Left ventricle myocardium inferior (tissue), 1 donor: ENCODE measurements around the gene NECTIN2. TPM values are rescaled to one million over a fixed set of nuclear protein-coding genes. Genes with fewer than 3 reads are reported as not detected.
"Not testable (repeated sequence)": the region's sequence is repeated elsewhere in the genome, so short reads cannot be mapped to it uniquely, and the experiment has no call there.

Source experiments
- DNase-seq: peaks from one replicate; pipeline ENCODE4 v3.0.0-alpha.2; 2020
- H3K27ac ChIP-seq: fragments of 200-600 bp; replicated peaks from 2 replicates; pipeline ENCODE4 v1.8.0; 2021
- H3K27me3 ChIP-seq: fragments of 200-600 bp; 2 replicates; pipeline ENCODE4 v1.8.0; 2021; ENCODE audit warnings: low read depth
- H3K36me3 ChIP-seq: fragments of 200-600 bp; 2 replicates; pipeline ENCODE4 v1.8.0; 2021
- H3K4me1 ChIP-seq: fragments of 200-600 bp; 2 replicates; pipeline ENCODE4 v1.8.0; 2021
- H3K4me3 ChIP-seq: fragments of 200-600 bp; 2 replicates; pipeline ENCODE4 v1.8.0; 2021; ENCODE audit warnings: mild to moderate bottlenecking, moderate library complexity
- H3K9me3 ChIP-seq: fragments of 200-600 bp; replicated peaks from 2 replicates; pipeline ENCODE4 v1.8.0; 2021
- intact Hi-C: fragments of 100-400 bp; cut with micrococcal nuclease; formaldehyde crosslinking; loops from one replicate; pipeline ENCODE4 v1.11.0; 2022
- total RNA-seq: library from RNA; stranded (reverse); fragmentation: NEBNext Ultra II Directional; extraction: Animal tissue kit (Norgen Biotek cat#: 25700); gene quantifications from one replicate; pipeline ENCODE4 v1.2.1, GENCODE V29; 2021
- TF ChIP-seq, protein P1 (sequence below): fragments of 200-600 bp; IDR thresholded peaks from 2 replicates; pipeline ENCODE4 v1.8.0; 2021; ENCODE audit warnings: antibody characterized with exemption, mild to moderate bottlenecking, borderline replicate concordance
- donor health status: DM: no; HTN: yes; CAD: no; lungs with severe emphysema.

The NECTIN2 gene
- total RNA-seq, 1 donor from 2014 or later, result 40.7 TPM

DNA sequence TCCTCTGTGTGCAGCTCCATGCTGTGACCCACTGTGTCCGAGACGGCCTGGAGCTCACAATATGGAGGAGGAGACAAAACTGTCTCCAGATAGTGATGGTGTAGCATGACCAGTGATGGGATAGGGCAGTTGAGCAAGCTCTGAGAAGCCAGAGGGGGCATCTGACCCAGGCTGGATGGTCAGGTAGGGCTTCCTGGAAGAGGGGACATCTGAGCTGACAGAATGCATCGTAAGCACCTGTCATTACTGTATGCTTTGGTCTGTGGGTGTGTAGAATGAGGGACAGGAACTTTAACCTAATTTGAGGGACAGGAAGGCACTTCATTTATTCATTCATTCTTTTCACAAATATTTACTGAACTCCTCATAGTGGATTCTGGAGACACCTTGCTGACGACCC lies 38.5 kb downstream of the NECTIN2 start:
- Histone ChIP-seq H3K4me1 (peaks cover 11% of the 10 kb centered on the region), H3K36me3 (peaks cover 41% of the 10 kb centered on the region), H3K27me3 (no peaks in the 10 kb centered on the region), H3K9me3 (no peaks in the 10 kb centered on the region), H3K4me3 (no peak overlapping the region), H3K27ac (no peak overlapping the region)
- DNase-seq, result no peak
- TF ChIP-seq, protein P1, sequence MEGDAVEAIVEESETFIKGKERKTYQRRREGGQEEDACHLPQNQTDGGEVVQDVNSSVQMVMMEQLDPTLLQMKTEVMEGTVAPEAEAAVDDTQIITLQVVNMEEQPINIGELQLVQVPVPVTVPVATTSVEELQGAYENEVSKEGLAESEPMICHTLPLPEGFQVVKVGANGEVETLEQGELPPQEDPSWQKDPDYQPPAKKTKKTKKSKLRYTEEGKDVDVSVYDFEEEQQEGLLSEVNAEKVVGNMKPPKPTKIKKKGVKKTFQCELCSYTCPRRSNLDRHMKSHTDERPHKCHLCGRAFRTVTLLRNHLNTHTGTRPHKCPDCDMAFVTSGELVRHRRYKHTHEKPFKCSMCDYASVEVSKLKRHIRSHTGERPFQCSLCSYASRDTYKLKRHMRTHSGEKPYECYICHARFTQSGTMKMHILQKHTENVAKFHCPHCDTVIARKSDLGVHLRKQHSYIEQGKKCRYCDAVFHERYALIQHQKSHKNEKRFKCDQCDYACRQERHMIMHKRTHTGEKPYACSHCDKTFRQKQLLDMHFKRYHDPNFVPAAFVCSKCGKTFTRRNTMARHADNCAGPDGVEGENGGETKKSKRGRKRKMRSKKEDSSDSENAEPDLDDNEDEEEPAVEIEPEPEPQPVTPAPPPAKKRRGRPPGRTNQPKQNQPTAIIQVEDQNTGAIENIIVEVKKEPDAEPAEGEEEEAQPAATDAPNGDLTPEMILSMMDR, result no peak
- intact Hi-C loops, result no loop called here

DNA sequence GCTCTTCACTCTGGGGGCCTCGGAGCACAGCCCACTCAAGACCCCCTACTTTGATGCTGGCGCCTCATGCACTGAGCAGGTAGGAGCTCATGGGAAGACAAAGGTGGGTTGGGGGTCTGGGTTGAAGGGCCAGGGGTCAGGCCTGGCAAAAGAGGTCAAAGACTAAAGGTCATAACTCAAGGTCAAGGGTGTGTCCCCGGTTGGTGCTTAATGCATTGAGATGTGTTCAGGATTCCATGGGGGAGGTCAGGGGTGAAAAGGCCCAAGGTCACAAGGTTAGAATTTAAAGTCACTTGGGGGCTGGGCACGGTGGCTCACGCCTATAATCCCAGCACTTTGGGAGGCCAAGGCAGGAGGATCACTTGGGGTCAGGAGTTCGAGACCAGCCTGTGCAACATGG lies 40.0 kb downstream of the NECTIN2 start:
- intact Hi-C loops, result no loop called here
- no peak for DNase-seq
- H3K36me3 ChIP-seq, result peaks cover 41% of the 10 kb centered on the region

DNA sequence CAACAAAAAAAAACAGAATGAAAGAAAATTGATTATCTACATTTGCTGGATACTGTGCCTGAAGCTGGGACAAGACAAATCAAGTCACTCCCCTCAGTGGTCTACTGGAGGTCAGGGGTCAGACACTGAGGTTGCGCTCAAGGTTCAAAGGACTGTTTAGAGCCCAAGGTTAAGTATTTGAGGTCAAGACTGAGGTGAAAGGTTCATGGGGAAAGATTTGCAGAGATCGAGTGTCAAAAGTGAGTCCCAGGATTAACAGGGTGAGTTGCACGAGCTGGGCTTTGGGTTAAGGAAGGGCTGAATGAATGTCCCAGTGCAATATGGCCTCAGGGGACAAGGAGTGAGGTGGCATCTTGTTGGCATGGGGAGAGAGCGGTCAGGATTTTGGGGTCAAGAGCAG lies 41.6 kb downstream of the NECTIN2 start:
- H3K4me1 ChIP-seq, result peaks cover 32% of the 10 kb centered on the region
- peaks cover 44% of the 10 kb centered on the region for H3K36me3 ChIP-seq
- H3K27ac ChIP-seq, result no peak overlapping the region
- no peak overlapping the region for H3K4me3 ChIP-seq
- no peaks in the 10 kb centered on the region for H3K27me3 ChIP-seq
- intact Hi-C loops, result no loop called here
- no peaks in the 10 kb centered on the region for H3K9me3 ChIP-seq
- TF ChIP-seq, protein P1, result no peak
- DNase-seq, result no peak

More for the DNA sequence above, 40.0 kb downstream of the NECTIN2 start:
- TF ChIP-seq, protein P1, result no peak
- H3K27me3 ChIP-seq, result no peaks in the 10 kb centered on the region
- H3K27ac ChIP-seq, result no peak overlapping the region
- no peak overlapping the region for H3K4me3 ChIP-seq
- H3K9me3 ChIP-seq, result no peaks in the 10 kb centered on the region
- peaks cover 17% of the 10 kb centered on the region for H3K4me1 ChIP-seq

DNA sequence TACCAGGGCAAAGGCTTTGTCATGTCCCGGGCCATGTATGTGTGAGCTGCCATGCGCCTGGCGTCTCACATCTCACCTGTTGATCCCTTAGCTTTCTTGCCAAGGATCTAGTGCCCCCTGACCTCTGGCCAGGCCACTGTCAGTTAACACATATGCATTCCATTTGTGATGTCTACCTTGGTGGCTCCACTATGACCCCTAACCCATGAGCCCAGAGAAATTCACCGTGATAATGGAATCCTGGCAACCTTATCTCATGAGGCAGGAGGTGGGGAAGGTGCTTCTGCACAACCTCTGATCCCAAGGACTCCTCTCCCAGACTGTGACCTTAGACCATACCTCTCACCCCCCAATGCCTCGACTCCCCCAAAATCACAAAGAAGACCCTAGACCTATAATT lies 42.2 kb downstream of the NECTIN2 start:
- Histone ChIP-seq H3K36me3 (peaks cover 50% of the 10 kb centered on the region), H3K4me1 (peaks cover 39% of the 10 kb centered on the region)
- H3K27me3 ChIP-seq, H3K4me3 ChIP-seq, intact Hi-C loops, DNase-seq, H3K9me3 ChIP-seq, H3K27ac ChIP-seq: not testable (repeated sequence)

DNA sequence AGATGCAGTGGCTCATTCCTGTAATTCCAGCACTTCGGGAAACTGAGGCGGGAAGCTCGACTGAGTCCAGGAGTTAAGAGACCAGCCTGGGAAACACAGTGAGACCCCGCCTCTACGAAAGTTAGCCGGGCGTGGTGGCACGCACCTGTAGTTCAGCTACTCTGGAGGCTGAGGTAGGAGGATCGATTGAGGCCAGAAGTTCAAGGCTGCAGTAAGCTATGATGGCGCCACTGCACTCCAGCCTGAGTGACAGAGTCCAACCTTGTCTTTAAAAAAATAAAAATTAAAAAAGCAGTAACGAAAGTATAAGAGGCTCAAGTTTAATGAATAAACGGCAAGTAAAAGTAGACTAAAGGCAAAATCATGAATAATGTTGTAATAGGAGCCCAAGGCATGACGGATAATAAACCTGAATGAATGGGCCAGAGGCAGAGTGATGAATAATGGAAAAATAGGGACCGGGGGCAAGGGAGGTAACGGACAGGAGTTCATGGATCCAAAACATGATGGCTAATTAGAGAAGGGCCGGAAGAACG lies 43.8 kb downstream of the NECTIN2 start:
- peak overlapping the region; percentile 97 for H3K27ac ChIP-seq
- H3K36me3 ChIP-seq, result peaks cover 51% of the 10 kb centered on the region
- no peaks in the 10 kb centered on the region for H3K9me3 ChIP-seq
- peaks cover 39% of the 10 kb centered on the region for H3K4me1 ChIP-seq
- TF ChIP-seq, protein P1, result no peak
- DNase-seq, result no peak
- H3K4me3 ChIP-seq, result peak overlapping the region; percentile 86
- intact Hi-C loops, result no loop called here
- no peaks in the 10 kb centered on the region for H3K27me3 ChIP-seq

DNA sequence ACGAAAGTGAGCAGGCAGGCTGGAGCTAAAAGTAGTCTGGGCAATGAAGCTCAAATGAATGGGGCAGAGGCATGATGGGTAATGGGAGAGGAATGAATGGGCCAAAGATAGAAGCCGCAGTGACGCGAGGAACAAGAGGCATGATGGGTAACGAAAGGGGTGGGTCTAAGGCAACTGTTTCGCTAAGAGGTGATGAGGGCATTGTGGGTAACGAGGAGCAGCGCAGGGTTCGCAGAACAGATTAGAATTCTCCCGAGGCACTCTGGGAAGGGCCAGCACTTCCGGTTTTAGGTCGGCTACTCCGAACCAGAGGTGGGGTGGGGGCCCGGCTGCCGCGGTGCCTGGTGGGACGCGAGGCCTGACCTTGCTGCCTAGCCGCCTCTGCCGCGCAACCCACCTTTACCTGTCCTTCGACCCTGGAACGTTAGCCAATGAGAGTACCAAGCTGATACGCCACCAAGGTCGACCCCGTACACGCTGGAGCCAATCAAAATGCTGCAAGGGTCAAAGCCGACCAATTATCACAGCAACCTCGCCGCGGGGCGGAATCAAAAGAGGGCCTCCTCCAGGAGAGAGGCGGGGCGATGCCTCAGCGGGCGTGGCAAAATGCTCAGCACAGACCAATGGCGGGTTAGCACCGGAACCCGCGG lies 44.4 kb downstream of the NECTIN2 start:
- Histone ChIP-seq H3K27ac (peak overlapping the region; percentile 97), H3K27me3 (no peaks in the 10 kb centered on the region), H3K9me3 (no peaks in the 10 kb centered on the region), H3K36me3 (peaks cover 54% of the 10 kb centered on the region), H3K4me1 (peaks cover 39% of the 10 kb centered on the region), H3K4me3 (peak overlapping the region; percentile 86)
- TF ChIP-seq, protein P1, result no peak
- no peak for DNase-seq
- intact Hi-C loops, result no loop called here
